Measurements from ENCODE around the gene ARL8B.

GRCh38 chr3:5116538-5116937 is 5.6 kb upstream of the ARL8B start:
- TF ChIP-seq CTCF (IDR thresholded peaks at IDR 0.05; ENCODE audit: poor library complexity, severe bottlenecking) (no peak), EZH2 (IDR thresholded peaks at IDR 0.05; ENCODE audit: borderline replicate concordance, insufficient read depth, low read length, poor library complexity, severe bottlenecking) (no peak), REST (IDR thresholded peaks at IDR 0.05; ENCODE audit: borderline replicate concordance) (no peak)

Data from neural cell (in vitro differentiated cells).